GM12878 (cell line): Measurements from ENCODE around the gene VAV2. TPM values are rescaled to one million over a fixed set of nuclear protein-coding genes. Genes with fewer than 3 reads are reported as not detected.
A peak's percentile ranks its signal among the peaks of the same experiment; 100 is the strongest.

Experiments
- ATAC-seq: fragments of 200-7000 bp; cut with Tn5 transposase; 3 replicates; pipeline ENCODE4 v1.9.1; 2020; ENCODE audit warnings: mild to moderate bottlenecking, moderate library complexity
- BruUV-seq: library from RNA; stranded (reverse); fragments of 400-500 nt; replicated peaks from 2 replicates; lab custom pipeline; 2021; lab: Mats Ljungman, UMichigan
- CTCF ChIA-PET: fragments of 300-600 bp; sonication (Branson Sonifier 250); formaldehyde crosslinking; extraction: SDS; loops from one replicate; lab custom pipeline; 2021; ENCODE audit warnings: inconsistent platforms; lab: Yijun Ruan, JAX
- POLR2A ChIA-PET: fragments of 350-600 bp; formaldehyde crosslinking; extraction: SDS; loops from one replicate; lab custom pipeline; 2021; ENCODE audit warnings: inconsistent platforms; lab: Charles Lee
- RAD21 ChIA-PET: fragments of 300-600 bp; sonication (Branson Sonifier 250); formaldehyde crosslinking; loops from one replicate; lab custom pipeline; 2023; ENCODE audit warnings: antibody characterized with exemption; ENCODE audit not compliant: unreplicated experiment; lab: Charles Lee
- SMC1A ChIA-PET: fragments of 300-600 bp; sonication (Branson Sonifier 250); formaldehyde crosslinking; loops from one replicate; lab custom pipeline; 2023; ENCODE audit not compliant: unreplicated experiment, uncharacterized antibody; lab: Charles Lee
- DNase-seq: peaks from one replicate; pipeline ENCODE4 v3.0.0-alpha.2; 2011; ENCODE audit warnings: low read depth, low spot score
- FAIRE-seq: peaks from 3 replicates; lab custom pipeline; 2011; peaks lifted over from hg19 to GRCh38; lab: Jason Lieb, UNC
- H2AFZ ChIP-seq: 2 replicates; pipeline ENCODE4 v1.6.0; 2011; ENCODE audit warnings: low read depth, low read length, control low read depth; ENCODE audit not compliant: control insufficient read depth
- H3K27ac ChIP-seq: 2 replicates; pipeline ENCODE4 v1.5.1; 2011; ENCODE audit warnings: control low read depth; ENCODE audit not compliant: control insufficient read depth, insufficient read depth
- H3K27me3 ChIP-seq, 2 experiments: replicated peaks in 1 of 2; 2 replicates each; pipeline versions ENCODE4 v1.6.0 to v1.6.1; 2011; ENCODE audit warnings: low read length in 1 of 2; ENCODE audit not compliant: control insufficient read depth in 2 of 2, insufficient read depth in 2 of 2
- H3K36me3 ChIP-seq, 2 experiments: 2 replicates each; pipeline ENCODE4 v1.5.1; 2011; ENCODE audit warnings: low read length in 1 of 2; ENCODE audit not compliant: control insufficient read depth in 2 of 2, insufficient read depth in 2 of 2
- H3K4me1 ChIP-seq: 2 replicates; pipeline ENCODE4 v1.6.1; 2011; ENCODE audit warnings: mild to moderate bottlenecking, low read length, moderate library complexity, mixed read lengths; ENCODE audit not compliant: control insufficient read depth, insufficient read depth
- H3K4me2 ChIP-seq: 2 replicates; pipeline ENCODE4 v1.6.0; 2011; ENCODE audit warnings: control low read depth; ENCODE audit not compliant: control insufficient read depth, insufficient read depth
- H3K4me3 ChIP-seq: fragments of 200-600 bp; sonication (generic); 2 replicates; pipeline ENCODE4 v1.5.1; 2016
- H3K79me2 ChIP-seq: 2 replicates; pipeline ENCODE4 v1.6.0; 2011; ENCODE audit warnings: low read length; ENCODE audit not compliant: control insufficient read depth, insufficient read depth
- H3K9ac ChIP-seq: 2 replicates; pipeline ENCODE4 v1.8.0; 2011; ENCODE audit warnings: low read length, control low read depth, mixed read lengths; ENCODE audit not compliant: control insufficient read depth, insufficient read depth
- H3K9me3 ChIP-seq: replicated peaks from 3 replicates; pipeline ENCODE4 v1.5.1; 2011; ENCODE audit warnings: mild to moderate bottlenecking, low read length; ENCODE audit not compliant: control insufficient read depth, insufficient read depth
- H4K20me1 ChIP-seq: 2 replicates; pipeline ENCODE4 v1.6.0; 2011; ENCODE audit not compliant: control insufficient read depth, insufficient read depth
- FOS ChIP-seq: IDR thresholded peaks from 3 replicates; pipeline ENCODE4 v1.6.1; 2011; ENCODE audit warnings: borderline replicate concordance; ENCODE audit not compliant: insufficient read length; ENCODE audit errors: extremely low read depth
- HCFC1 ChIP-seq: fragments of 150-350 bp; IDR thresholded peaks from 2 replicates; pipeline ENCODE4 v1.6.1; 2014; ENCODE audit warnings: low read length
- SIX5 ChIP-seq: IDR thresholded peaks from 2 replicates; pipeline ENCODE4 v1.6.1; 2011; ENCODE audit warnings: mild to moderate bottlenecking, low read depth, low read length, moderate library complexity; ENCODE audit not compliant: severe bottlenecking
- SPI1 ChIP-seq: IDR thresholded peaks from 2 replicates; pipeline ENCODE4 v1.6.1; 2011; ENCODE audit warnings: low read depth, mild to moderate bottlenecking, low read length, moderate library complexity, borderline replicate concordance; ENCODE audit not compliant: insufficient read depth
- WGBS: methylation state at CpG from one replicate; pipeline ENCODE4 v1.1.6; 2016; ENCODE audit warnings: low lambda C conversion rate; ENCODE audit not compliant: insufficient replicate concordance, insufficient coverage; ENCODE audit errors: missing lambda C conversion rate; 5-methylcytosine and 5-hydroxymethylcytosine counted together
- in situ Hi-C: fragments of 300-500 bp; cut with MboI; formaldehyde crosslinking; loops from 9 replicates; pipeline ENCODE4 v1.14.3; 2018; ENCODE audit warnings: mixed read lengths
- intact Hi-C: fragments of 100-400 bp; cut with micrococcal nuclease; formaldehyde crosslinking; loops from one replicate; pipeline ENCODE4 v1.14.2; 2022; ENCODE audit not compliant: unreplicated experiment
- polyA plus RNA-seq, 11 experiments: library from polyadenylated mRNA; depleted of rRNA in 4 of 11; unstranded in 6 of 11; stranded (reverse) in 5 of 11; fragments of >200 nt; fragmentation: Nextera tagmentation in 4 of 11; fragmentation: Illumina TruSeq in 1 of 11; extraction: Ambion mirVana in 4 of 11; extraction: Trizol in 1 of 11; gene quantifications; 1 replicate in 1 of 11; 2 replicates in 10 of 11; pipeline versions ENCODE4 v1.2.1 to v1.2.3, GENCODE V29; 2011 to 2016; ENCODE audit warnings: inconsistent platforms in 2 of 11, missing spikeins in 2 of 11, low read depth in 1 of 11
- total RNA-seq, 4 experiments: library from RNA; depleted of rRNA in 3 of 4; stranded (reverse); fragments of >200 nt in 3 of 4; fragmentation: Illumina TruSeq in 1 of 4; extraction: Trizol in 1 of 4; gene quantifications; 2 replicates each; pipeline versions ENCODE4 v1.2.1 to v1.2.3, GENCODE V29; 2013 to 2021
- TF ChIP-seq, protein P1 (sequence below): fragments of 450-650 bp; IDR thresholded peaks from 2 replicates; pipeline ENCODE4 v1.6.1; 2017; ENCODE audit warnings: borderline replicate concordance

VAV2 gene
- total and polyA plus RNA-seq, 10 of the 15 experiments (the other 5 are each of a cell fraction or from before 2014, with no cell fraction given), result 0.13 to 43.9 (median 16.9) TPM

- Histone ChIP-seq H3K9me3 (no peaks in the 10 kb centered on the region; the same call in 1 of the 3 replicates), H3K79me2 (peaks cover 93% of the 10 kb centered on the region), H3K27ac (no peak overlapping the region), H3K4me3 (no peak overlapping the region), H3K36me3 (peaks cover 0 to 4% of the 10 kb centered on the region in 2 experiments; a peak in 2 of 4 replicates)
- BruUV-seq, result no TSS peak
- ATAC-seq, result no peak
- 99% methylated on average over 9 of the region's 10 CpGs for WGBS
- CTCF ChIA-PET, result interaction anchor here (1.1 to 4.6 kb wide), 2 partner anchors 15 to 30 kb away, joined by 3 to 26 read pairs; no protein-coding TSS in a partner anchor
- TF ChIP-seq SIX5 (no peak), FOS (no peak), SPI1 (no peak)
- TF ChIP-seq, all 136 proteins: peak for 0
- Histone ChIP-seq H2AFZ (no peak overlapping the region), H3K9ac (no peak overlapping the region), H3K27me3 (no peaks in the 10 kb centered on the region), H4K20me1 (no peaks in the 10 kb centered on the region), H3K4me2 (no peak overlapping the region), H3K4me1 (peaks cover 44% of the 10 kb centered on the region)
- in situ Hi-C loops, result no loop called here
- DNase-seq, result no peak
- SMC1A ChIA-PET, result interaction anchor here (1.6 to 1.9 kb wide), 2 partner anchors 19 to 30 kb away, joined by 5 to 6 read pairs; no protein-coding TSS in a partner anchor
- RAD21 ChIA-PET, result interaction anchor here (1.6 to 4.9 kb wide), 2 partner anchors 18 to 31 kb away, joined by 5 to 32 read pairs; no protein-coding TSS in a partner anchor
- intact Hi-C loops, result no loop called here
- FAIRE-seq, result no peak
- POLR2A ChIA-PET, result interaction anchor here (1.3 kb wide), 1 partner anchor 141 kb away, joined by 3 read pairs; no protein-coding TSS in a partner anchor
Measured at GRCh38 chr9:133963166-133963565, 29.0 kb downstream of the VAV2 start.

DNA sequence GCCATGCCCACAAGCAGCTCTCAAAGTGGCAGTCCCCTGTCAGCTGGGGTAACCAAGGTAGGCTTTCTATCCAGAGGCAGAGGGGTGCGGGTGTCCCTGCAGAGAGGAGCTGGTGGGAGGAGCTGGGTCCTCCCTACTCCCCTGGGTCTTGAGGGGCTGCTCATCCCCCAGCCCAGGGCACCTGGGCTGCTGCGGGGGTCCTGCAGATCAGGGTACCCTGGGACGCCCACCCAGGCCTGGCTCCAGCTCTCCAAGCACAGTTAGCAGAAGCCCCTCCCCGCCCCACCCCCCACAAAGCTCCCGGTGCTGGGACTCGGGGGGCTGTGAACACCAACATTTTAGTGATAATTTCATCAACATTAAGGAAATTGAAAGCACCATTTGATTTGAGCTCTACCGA, 29.8 kb downstream of the VAV2 start:
- ChIA-PET CTCF (interaction anchor here (1.1 to 4.6 kb wide), 2 partner anchors 14 to 31 kb away, joined by 3 to 26 read pairs; no protein-coding TSS in a partner anchor), SMC1A (interaction anchor here (1.6 to 3.3 kb wide), 4 partner anchors 16 to 31 kb away, joined by 5 to 11 read pairs (median 6); no protein-coding TSS in a partner anchor), POLR2A (interaction anchor here (1.0 to 2.3 kb wide), 5 partner anchors 14 to 140 kb away, joined by 3 to 8 read pairs (median 3); no protein-coding TSS in a partner anchor), RAD21 (interaction anchor here (4.9 kb wide), 1 partner anchor 17 kb away, joined by 32 read pairs; no protein-coding TSS in a partner anchor)
- no peak overlapping the region for H2AFZ ChIP-seq
- peak overlapping the region; percentile 61 for H3K27ac ChIP-seq
- no peak for TF ChIP-seq HCFC1
- TF ChIP-seq, protein P1, sequence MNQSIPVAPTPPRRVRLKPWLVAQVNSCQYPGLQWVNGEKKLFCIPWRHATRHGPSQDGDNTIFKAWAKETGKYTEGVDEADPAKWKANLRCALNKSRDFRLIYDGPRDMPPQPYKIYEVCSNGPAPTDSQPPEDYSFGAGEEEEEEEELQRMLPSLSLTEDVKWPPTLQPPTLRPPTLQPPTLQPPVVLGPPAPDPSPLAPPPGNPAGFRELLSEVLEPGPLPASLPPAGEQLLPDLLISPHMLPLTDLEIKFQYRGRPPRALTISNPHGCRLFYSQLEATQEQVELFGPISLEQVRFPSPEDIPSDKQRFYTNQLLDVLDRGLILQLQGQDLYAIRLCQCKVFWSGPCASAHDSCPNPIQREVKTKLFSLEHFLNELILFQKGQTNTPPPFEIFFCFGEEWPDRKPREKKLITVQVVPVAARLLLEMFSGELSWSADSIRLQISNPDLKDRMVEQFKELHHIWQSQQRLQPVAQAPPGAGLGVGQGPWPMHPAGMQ, result no peak
- peaks cover 47% of the 10 kb centered on the region for H3K4me1 ChIP-seq
- FAIRE-seq (no peak), DNase-seq (no peak), ATAC-seq (no peak)
- no peaks in the 10 kb centered on the region; the same call in 1 of the 3 replicates for H3K9me3 ChIP-seq
- peaks cover 91% of the 10 kb centered on the region for H3K79me2 ChIP-seq
- peak overlapping the region; percentile 61; the same call in 1 of the 2 replicates for H3K4me3 ChIP-seq
- no peaks in the 10 kb centered on the region for H3K27me3 ChIP-seq
- WGBS, result 94% methylated on average over 7 of the region's 7 CpGs
- in situ Hi-C loops (no loop called here), intact Hi-C loops (no loop called here)
- H3K4me2 ChIP-seq, result peak overlapping the region; percentile 84
- H3K9ac ChIP-seq, result peak overlapping the region; percentile 61
- H3K36me3 ChIP-seq, result peaks cover 0 to 4% of the 10 kb centered on the region in 2 experiments; a peak in 2 of 4 replicates
- H4K20me1 ChIP-seq, result no peaks in the 10 kb centered on the region
- BruUV-seq, result no TSS peak
